Measurements from ENCODE around the gene EFCAB8. TPM values are rescaled to one million over a fixed set of nuclear protein-coding genes. Genes with fewer than 3 reads are reported as not detected.

EFCAB8 gene
- total RNA-seq, 1 experiment from 2014 or later: not detected

- BruUV-seq (replicated peaks): no TSS peak
- Histone ChIP-seq H3K36me3 (ENCODE audit: low read depth, low read length) (no peaks in the 10 kb centered on the region), H3K9ac (ENCODE audit: low read length) (no peak overlapping the region), H4K20me1 (ENCODE audit: low read length) (no peaks in the 10 kb centered on the region), H3K9me2 (replicated peaks; ENCODE audit: low read length) (no peaks in the 10 kb centered on the region), H3K4me1 (ENCODE audit: insufficient read depth, low read length) (no peaks in the 10 kb centered on the region), H3K27me3 (ENCODE audit: low read length) (no peaks in the 10 kb centered on the region), H3K79me2 (ENCODE audit: low read length) (no peaks in the 10 kb centered on the region), H3K4me2 (ENCODE audit: low read length) (no peak overlapping the region), H3K9me3 (ENCODE audit: low read length) (no peaks in the 10 kb centered on the region), H3F3A (ENCODE audit: low read length, unreplicated experiment) (no peaks in the 10 kb centered on the region), H2AFZ (ENCODE audit: low read length) (no peak overlapping the region), H3K4me3 (ENCODE audit: low read length) (no peak overlapping the region), H3K27ac (ENCODE audit: low read length) (no peak overlapping the region)
- intact Hi-C loops (cut with micrococcal nuclease): no loop called here
- ATAC-seq (no peak), DNase-seq (no peak)
- CTCF ChIA-PET: no interaction called here
- POLR2A ChIA-PET (ENCODE audit: unreplicated experiment): no interaction called here
- no peak for TF ChIP-seq EZH2phosphoT487 (IDR thresholded peaks at IDR 0.05; ENCODE audit: borderline replicate concordance, low read length)
Measured at GRCh38 chr20:32909451-32909850, 50.7 kb downstream of the EFCAB8 start.

GRCh38 chr20:32909896-32910571 is 51.3 kb downstream of the EFCAB8 start:
- no peak for ATAC-seq
- H2AFZ ChIP-seq (ENCODE audit: low read length): no peak overlapping the region
- H3K4me1 ChIP-seq (ENCODE audit: insufficient read depth, low read length): no peaks in the 10 kb centered on the region
- H3K4me2 ChIP-seq (ENCODE audit: low read length): no peak overlapping the region
- no peak overlapping the region for H3K9ac ChIP-seq (ENCODE audit: low read length)
- H3F3A ChIP-seq (ENCODE audit: low read length, unreplicated experiment): no peaks in the 10 kb centered on the region
- no peaks in the 10 kb centered on the region for H3K36me3 ChIP-seq (ENCODE audit: low read depth, low read length)
- no peaks in the 10 kb centered on the region for H3K27me3 ChIP-seq (ENCODE audit: low read length)
- BruUV-seq (replicated peaks): no TSS peak
- DNase-seq: no peak
- H3K4me3 ChIP-seq (ENCODE audit: low read length): no peak overlapping the region
- intact Hi-C loops (cut with micrococcal nuclease): no loop called here
- TF ChIP-seq EZH2 (IDR thresholded peaks at IDR 0.05; ENCODE audit: low read length, unreplicated experiment): no peak
- no peak for TF ChIP-seq EZH2phosphoT487 (IDR thresholded peaks at IDR 0.05; ENCODE audit: borderline replicate concordance, low read length)
- POLR2A ChIA-PET (ENCODE audit: unreplicated experiment): no interaction called here
- H3K9me2 ChIP-seq (replicated peaks; ENCODE audit: low read length): no peaks in the 10 kb centered on the region
- CTCF ChIA-PET: no interaction called here
- H3K79me2 ChIP-seq (ENCODE audit: low read length): no peaks in the 10 kb centered on the region
- H3K27ac ChIP-seq (ENCODE audit: low read length): no peak overlapping the region
- 0 out of 2 replicates have a peak, but pooled peaks cover under 1% of the 10 kb centered on the region for H3K9me3 ChIP-seq (ENCODE audit: low read length)
- H4K20me1 ChIP-seq (ENCODE audit: low read length): no peaks in the 10 kb centered on the region

- no peak overlapping the region for H3K4me2 ChIP-seq (ENCODE audit: low read length)
- no peak for ATAC-seq
- no peak overlapping the region for H3K4me3 ChIP-seq (ENCODE audit: low read length)
- no peaks in the 10 kb centered on the region for H3K9me2 ChIP-seq (replicated peaks; ENCODE audit: low read length)
- no peak for TF ChIP-seq EZH2phosphoT487 (IDR thresholded peaks at IDR 0.05; ENCODE audit: borderline replicate concordance, low read length)
- no peak for TF ChIP-seq CTCF (conservative IDR thresholded peaks at IDR 0.05; ENCODE audit: low read depth, low read length)
- TF ChIP-seq EZH2 (IDR thresholded peaks at IDR 0.05; ENCODE audit: low read length, unreplicated experiment): no peak
- BruUV-seq (replicated peaks): no TSS peak
- intact Hi-C loops (cut with micrococcal nuclease): no loop called here
- POLR2A ChIA-PET (ENCODE audit: unreplicated experiment): no interaction called here
- no peaks in the 10 kb centered on the region for H3K36me3 ChIP-seq (ENCODE audit: low read depth, low read length)
- no peaks in the 10 kb centered on the region for H3K27me3 ChIP-seq (ENCODE audit: low read length)
- H3K9ac ChIP-seq (ENCODE audit: low read length): no peak overlapping the region
- H4K20me1 ChIP-seq (ENCODE audit: low read length): no peaks in the 10 kb centered on the region
- H3K27ac ChIP-seq (ENCODE audit: low read length): no peak overlapping the region
- no peaks in the 10 kb centered on the region for H3F3A ChIP-seq (ENCODE audit: low read length, unreplicated experiment)
- CTCF ChIA-PET: no interaction called here
- 0 out of 2 replicates have a peak, but pooled peaks cover 5% of the 10 kb centered on the region for H3K9me3 ChIP-seq (ENCODE audit: low read length)
- no peaks in the 10 kb centered on the region for H3K79me2 ChIP-seq (ENCODE audit: low read length)
- no peak overlapping the region for H2AFZ ChIP-seq (ENCODE audit: low read length)
- H3K4me1 ChIP-seq (ENCODE audit: insufficient read depth, low read length): no peaks in the 10 kb centered on the region
- DNase-seq: no peak
Measured at GRCh38 chr20:32911355-32911754, 52.6 kb downstream of the EFCAB8 start.
